ENCODE results near the gene FIP1L1.
"Not testable (repeated sequence)": the region's sequence is repeated elsewhere in the genome, so short reads cannot be mapped to it uniquely, and the experiment has no call there.

The FIP1L1 gene

GRCh38 chr4:53455766-53456165 is 78.3 kb downstream of the FIP1L1 start:
- H3K36me3 ChIP-seq (ENCODE audit: control insufficient read depth, insufficient read depth, low read length): no peaks in the 10 kb centered on the region
- H3K9me3 ChIP-seq (ENCODE audit: control insufficient read depth, low read length): no peaks in the 10 kb centered on the region
- no peak overlapping the region for H3K9ac ChIP-seq (ENCODE audit: low read length)

DNA sequence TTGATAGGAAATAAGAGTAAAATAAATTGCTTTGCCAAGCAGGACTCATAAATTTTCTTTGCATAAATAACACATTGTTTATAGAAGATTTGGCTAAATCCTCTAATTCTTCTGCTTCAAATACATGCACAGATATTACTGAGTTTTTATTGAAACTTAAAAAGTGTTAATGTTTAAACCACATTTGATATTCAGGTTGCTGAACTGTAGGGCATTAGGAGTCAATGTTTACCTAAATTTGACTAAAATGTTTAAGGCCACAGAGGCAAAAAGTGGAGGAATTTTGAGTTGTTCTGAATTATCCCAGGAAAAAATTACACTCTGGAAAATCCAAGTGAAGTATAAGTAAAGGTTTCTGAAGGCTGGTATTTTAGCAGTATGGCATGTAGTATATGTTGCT is 78.7 kb downstream of the FIP1L1 start:
- Histone ChIP-seq H3K9ac (ENCODE audit: low read length) (no peak overlapping the region), H3K27me3 (ENCODE audit: control insufficient read depth, insufficient read depth, low read length) (no peaks in the 10 kb centered on the region), H3K9me3 (ENCODE audit: control insufficient read depth, low read length) (no peaks in the 10 kb centered on the region), H3K4me1 (ENCODE audit: control insufficient read depth, insufficient read depth, low read length) (peaks cover 6% of the 10 kb centered on the region), H3K4me3 (ENCODE audit: low read length) (no peak overlapping the region), H3K36me3 (ENCODE audit: control insufficient read depth, insufficient read depth, low read length) (no peaks in the 10 kb centered on the region)

More at GRCh38 chr4:53455766-53456165, 78.3 kb downstream of the FIP1L1 start:
- H3K4me1 ChIP-seq (ENCODE audit: control insufficient read depth, insufficient read depth, low read length): peaks cover 6% of the 10 kb centered on the region
- H3K27me3 ChIP-seq (ENCODE audit: control insufficient read depth, insufficient read depth, low read length): no peaks in the 10 kb centered on the region
- no peak overlapping the region for H3K4me3 ChIP-seq (ENCODE audit: low read length)

- H3K9ac ChIP-seq (ENCODE audit: low read length): no peak overlapping the region
- H3K27me3 ChIP-seq (ENCODE audit: control insufficient read depth, insufficient read depth, low read length): no peaks in the 10 kb centered on the region
- H3K36me3 ChIP-seq (ENCODE audit: control insufficient read depth, insufficient read depth, low read length): no peaks in the 10 kb centered on the region
- H3K4me1 ChIP-seq (ENCODE audit: control insufficient read depth, insufficient read depth, low read length): peaks cover 6% of the 10 kb centered on the region
- no peak overlapping the region for H3K4me3 ChIP-seq (ENCODE audit: low read length)
- H3K9me3 ChIP-seq (ENCODE audit: control insufficient read depth, low read length): no peaks in the 10 kb centered on the region
Measured at GRCh38 chr4:53459548-53459947, 82.1 kb downstream of the FIP1L1 start.

- H3K9ac ChIP-seq (ENCODE audit: low read length): no peak overlapping the region
- H3K4me3 ChIP-seq (ENCODE audit: low read length): no peak overlapping the region
- no peaks in the 10 kb centered on the region for H3K27me3 ChIP-seq (ENCODE audit: control insufficient read depth, insufficient read depth, low read length)
- H3K9me3 ChIP-seq (ENCODE audit: control insufficient read depth, low read length): no peaks in the 10 kb centered on the region
- H3K4me1 ChIP-seq (ENCODE audit: control insufficient read depth, insufficient read depth, low read length): no peaks in the 10 kb centered on the region
- H3K36me3 ChIP-seq (ENCODE audit: control insufficient read depth, insufficient read depth, low read length): no peaks in the 10 kb centered on the region
Measured at GRCh38 chr4:53461244-53461643, 83.8 kb downstream of the FIP1L1 start.

GRCh38 chr4:53463340-53463739 is 85.9 kb downstream of the FIP1L1 start:
- Histone ChIP-seq H3K36me3 (ENCODE audit: control insufficient read depth, insufficient read depth, low read length) (no peaks in the 10 kb centered on the region), H3K27me3 (ENCODE audit: control insufficient read depth, insufficient read depth, low read length) (no peaks in the 10 kb centered on the region), H3K9me3 (ENCODE audit: control insufficient read depth, low read length) (no peaks in the 10 kb centered on the region), H3K4me3 (ENCODE audit: low read length) (no peak overlapping the region), H3K9ac (ENCODE audit: low read length) (no peak overlapping the region), H3K4me1 (ENCODE audit: control insufficient read depth, insufficient read depth, low read length) (no peaks in the 10 kb centered on the region)

DNA sequence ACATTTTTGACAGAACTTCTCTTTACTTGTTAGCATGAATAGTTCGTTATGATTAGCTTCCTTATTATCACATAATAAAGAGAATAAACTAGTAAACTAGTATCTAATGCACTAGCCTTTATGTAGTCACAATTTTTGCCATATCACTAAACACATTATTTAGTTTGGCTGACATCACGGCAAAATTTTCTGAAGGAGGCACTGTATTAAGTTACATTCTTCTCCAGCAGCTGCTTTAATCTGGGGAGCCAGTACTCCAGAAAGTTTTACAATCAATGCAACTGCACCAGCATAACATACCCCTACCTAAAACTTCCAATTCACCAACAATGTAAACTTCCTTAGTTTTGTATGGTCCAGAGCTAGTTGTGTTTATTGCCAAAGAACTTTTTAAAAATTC is 87.8 kb downstream of the FIP1L1 start:
- no peaks in the 10 kb centered on the region for H3K4me1 ChIP-seq (ENCODE audit: control insufficient read depth, insufficient read depth, low read length)
- H3K9me3 ChIP-seq (ENCODE audit: control insufficient read depth, low read length): no peaks in the 10 kb centered on the region
- H3K9ac ChIP-seq (ENCODE audit: low read length): no peak overlapping the region
- H3K36me3 ChIP-seq (ENCODE audit: control insufficient read depth, insufficient read depth, low read length): no peaks in the 10 kb centered on the region
- H3K4me3 ChIP-seq (ENCODE audit: low read length): no peak overlapping the region
- H3K27me3 ChIP-seq (ENCODE audit: control insufficient read depth, insufficient read depth, low read length): no peaks in the 10 kb centered on the region

DNA sequence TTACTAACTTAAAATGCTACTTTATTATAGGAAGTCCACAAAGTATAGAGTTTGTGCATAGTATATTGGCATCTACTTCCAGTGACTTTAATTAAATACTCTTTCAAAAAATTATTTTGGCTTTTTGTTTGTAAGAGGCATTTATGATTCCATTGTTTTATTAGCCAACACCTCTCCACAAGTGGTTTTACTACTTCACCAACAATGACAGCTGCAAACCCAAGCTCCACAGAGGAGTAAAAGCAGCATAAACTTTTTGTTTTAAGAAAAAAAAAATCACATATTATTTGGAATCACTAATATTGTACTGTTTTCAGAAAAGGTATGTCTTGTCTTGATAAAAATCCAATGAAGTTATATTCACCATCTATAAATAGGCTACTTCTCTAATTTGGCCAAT is 88.5 kb downstream of the FIP1L1 start:
- Histone ChIP-seq H3K4me3 (ENCODE audit: low read length) (no peak overlapping the region), H3K9ac (ENCODE audit: low read length) (no peak overlapping the region), H3K36me3 (ENCODE audit: control insufficient read depth, insufficient read depth, low read length) (no peaks in the 10 kb centered on the region), H3K9me3 (ENCODE audit: control insufficient read depth, low read length) (no peaks in the 10 kb centered on the region), H3K4me1 (ENCODE audit: control insufficient read depth, insufficient read depth, low read length) (no peaks in the 10 kb centered on the region), H3K27me3 (ENCODE audit: control insufficient read depth, insufficient read depth, low read length) (no peaks in the 10 kb centered on the region)

GRCh38 chr4:53466576-53466975 is 89.1 kb downstream of the FIP1L1 start:
- H3K27me3 ChIP-seq (ENCODE audit: control insufficient read depth, insufficient read depth, low read length); H3K4me3 ChIP-seq (ENCODE audit: low read length); H3K36me3 ChIP-seq (ENCODE audit: control insufficient read depth, insufficient read depth, low read length); H3K9ac ChIP-seq (ENCODE audit: low read length); H3K9me3 ChIP-seq (ENCODE audit: control insufficient read depth, low read length); H3K4me1 ChIP-seq (ENCODE audit: control insufficient read depth, insufficient read depth, low read length): not testable (repeated sequence)

DNA sequence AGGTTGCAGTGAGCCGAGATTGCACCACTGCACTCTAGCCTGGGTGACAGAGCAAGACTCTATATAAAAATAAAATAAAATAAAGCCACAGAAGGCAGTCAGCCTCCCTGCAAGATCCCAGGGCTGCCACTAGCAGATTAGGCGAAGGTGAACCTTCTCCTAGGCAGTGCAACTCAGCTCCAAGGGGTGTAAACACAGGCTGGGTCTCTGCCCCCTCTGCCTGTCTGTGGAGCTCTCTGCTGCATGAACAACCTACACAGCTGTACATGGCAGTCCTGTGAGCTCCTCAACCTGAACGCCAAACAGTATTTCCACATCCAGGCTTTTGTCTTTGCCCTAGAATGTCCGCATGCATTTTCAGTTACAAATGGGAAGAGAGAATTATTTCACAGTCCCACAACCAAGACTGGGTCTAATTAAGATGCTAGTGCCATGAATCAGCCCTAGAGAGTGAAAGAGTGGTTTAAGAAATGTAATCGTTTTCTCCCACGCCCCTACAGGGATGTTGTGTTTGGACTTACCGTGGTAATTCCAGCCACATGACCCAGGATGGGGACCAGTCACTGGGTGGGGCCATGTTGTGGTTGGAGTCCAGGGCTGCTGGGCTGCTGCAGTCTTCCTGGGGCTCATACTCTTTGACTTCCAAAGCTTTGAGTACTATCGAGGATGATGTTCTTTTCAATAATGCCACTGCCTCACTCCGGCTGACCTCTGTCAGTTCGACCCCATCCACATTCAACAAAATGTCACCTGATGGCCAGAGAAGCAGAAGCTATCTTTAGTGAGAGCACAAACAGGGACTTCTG is 99.0 kb downstream of the FIP1L1 start:
- no peak overlapping the region for H3K4me3 ChIP-seq (ENCODE audit: low read length)
- no peaks in the 10 kb centered on the region for H3K9me3 ChIP-seq (ENCODE audit: control insufficient read depth, low read length)
- no peaks in the 10 kb centered on the region for H3K36me3 ChIP-seq (ENCODE audit: control insufficient read depth, insufficient read depth, low read length)
- no peaks in the 10 kb centered on the region for H3K27me3 ChIP-seq (ENCODE audit: control insufficient read depth, insufficient read depth, low read length)
- H3K4me1 ChIP-seq (ENCODE audit: control insufficient read depth, insufficient read depth, low read length): no peaks in the 10 kb centered on the region
- no peak overlapping the region for H3K9ac ChIP-seq (ENCODE audit: low read length)

- H3K36me3 ChIP-seq (ENCODE audit: control insufficient read depth, insufficient read depth, low read length): no peaks in the 10 kb centered on the region
- H3K9ac ChIP-seq (ENCODE audit: low read length): no peak overlapping the region
- H3K4me3 ChIP-seq (ENCODE audit: low read length): no peak overlapping the region
- no peaks in the 10 kb centered on the region for H3K9me3 ChIP-seq (ENCODE audit: control insufficient read depth, low read length)
- H3K4me1 ChIP-seq (ENCODE audit: control insufficient read depth, insufficient read depth, low read length): no peaks in the 10 kb centered on the region
- H3K27me3 ChIP-seq (ENCODE audit: control insufficient read depth, insufficient read depth, low read length): no peaks in the 10 kb centered on the region
Measured at GRCh38 chr4:53477038-53477565, 99.7 kb downstream of the FIP1L1 start.

- no peaks in the 10 kb centered on the region for H3K27me3 ChIP-seq (ENCODE audit: control insufficient read depth, insufficient read depth, low read length)
- H3K9ac ChIP-seq (ENCODE audit: low read length): no peak overlapping the region
- H3K4me1 ChIP-seq (ENCODE audit: control insufficient read depth, insufficient read depth, low read length): no peaks in the 10 kb centered on the region
- H3K4me3 ChIP-seq (ENCODE audit: low read length): no peak overlapping the region
- no peaks in the 10 kb centered on the region for H3K9me3 ChIP-seq (ENCODE audit: control insufficient read depth, low read length)
- no peaks in the 10 kb centered on the region for H3K36me3 ChIP-seq (ENCODE audit: control insufficient read depth, insufficient read depth, low read length)
Measured at GRCh38 chr4:53477636-53478035, 100.2 kb downstream of the FIP1L1 start.

- Histone ChIP-seq H3K27me3 (ENCODE audit: control insufficient read depth, insufficient read depth, low read length) (no peaks in the 10 kb centered on the region), H3K36me3 (ENCODE audit: control insufficient read depth, insufficient read depth, low read length) (no peaks in the 10 kb centered on the region), H3K4me1 (ENCODE audit: control insufficient read depth, insufficient read depth, low read length) (no peaks in the 10 kb centered on the region), H3K9ac (ENCODE audit: low read length) (no peak overlapping the region), H3K9me3 (ENCODE audit: control insufficient read depth, low read length) (no peaks in the 10 kb centered on the region), H3K4me3 (ENCODE audit: low read length) (no peak overlapping the region)
Measured at GRCh38 chr4:53478671-53479456, 101.4 kb downstream of the FIP1L1 start.

All from mucosa of stomach (tissue), 1 donor.